PC-3 (cell line): Measurements from ENCODE around the gene HHAT. TPM values are rescaled to one million over a fixed set of nuclear protein-coding genes. Genes with fewer than 3 reads are reported as not detected.

Experiments used
- ATAC-seq: fragments of 200-7000 bp; cut with Tn5 transposase; 2 replicates; pipeline ENCODE4 v1.9.1; 2020; ENCODE audit warnings: mild to moderate bottlenecking, moderate library complexity
- BruUV-seq: library from RNA; stranded (reverse); fragments of 400-500 nt; replicated peaks from 2 replicates; lab custom pipeline; 2021; lab: Mats Ljungman, UMichigan
- CTCF ChIA-PET: fragments of 300-600 bp; sonication (Branson Sonifier 250); formaldehyde crosslinking; loops from one replicate; lab custom pipeline; 2022; ENCODE audit warnings: antibody characterized with exemption; lab: Charles Lee
- POLR2A ChIA-PET: fragments of 300-600 bp; sonication (Branson Sonifier 250); formaldehyde crosslinking; loops from one replicate; lab custom pipeline; 2022; ENCODE audit warnings: antibody characterized with exemption; ENCODE audit not compliant: unreplicated experiment; lab: Charles Lee
- DNase-seq: peaks from one replicate; pipeline ENCODE4 v3.0.0-alpha.2; 2015
- H2AFZ ChIP-seq: fragments of 300-600 bp; sonication (generic); 2 replicates; pipeline ENCODE4 v1.6.0; 2016; ENCODE audit warnings: antibody characterized with exemption, low read length
- H3F3A ChIP-seq: fragments of 300-600 bp; sonication (generic); one replicate; pipeline ENCODE4 v1.6.0; 2017; ENCODE audit warnings: antibody characterized with exemption, low read length, control low read depth, mild to moderate bottlenecking; ENCODE audit not compliant: unreplicated experiment
- H3K27ac ChIP-seq: fragments of 300-600 bp; sonication (generic); 2 replicates; pipeline ENCODE4 v1.5.1; 2016; ENCODE audit warnings: mild to moderate bottlenecking, low read length
- H3K27me3 ChIP-seq: fragments of 300-600 bp; sonication (generic); 2 replicates; pipeline ENCODE4 v1.6.1; 2016; ENCODE audit warnings: low read length, mixed read lengths
- H3K36me3 ChIP-seq: fragments of 300-600 bp; sonication (generic); 2 replicates; pipeline ENCODE4 v1.6.1; 2016; ENCODE audit warnings: low read depth, mixed run types, low read length, mixed read lengths
- H3K4me1 ChIP-seq: fragments of 300-600 bp; sonication (generic); 2 replicates; pipeline ENCODE4 v1.5.1; 2016; ENCODE audit warnings: low read length; ENCODE audit not compliant: insufficient read depth
- H3K4me2 ChIP-seq: fragments of 300-600 bp; sonication (generic); 2 replicates; pipeline ENCODE4 v1.6.0; 2016; ENCODE audit warnings: low read length
- H3K4me3 ChIP-seq: fragments of 300-600 bp; sonication (generic); 2 replicates; pipeline ENCODE4 v1.5.1; 2016; ENCODE audit warnings: mild to moderate bottlenecking, low read length, mixed read lengths
- H3K79me2 ChIP-seq: fragments of 300-600 bp; sonication (generic); 2 replicates; pipeline ENCODE4 v1.6.1; 2017; ENCODE audit warnings: low read length, mixed read lengths
- H3K9ac ChIP-seq: fragments of 300-600 bp; sonication (generic); 2 replicates; pipeline ENCODE4 v1.6.0; 2016; ENCODE audit warnings: mild to moderate bottlenecking, low read length
- H3K9me2 ChIP-seq: fragments of 300-600 bp; sonication (generic); replicated peaks from 2 replicates; pipeline ENCODE4 v1.6.1; 2016; ENCODE audit warnings: mixed run types, low read length, mixed read lengths
- H3K9me3 ChIP-seq: fragments of 300-600 bp; sonication (generic); 2 replicates; pipeline ENCODE4 v1.6.1; 2016; ENCODE audit warnings: low read length, mixed read lengths
- H4K20me1 ChIP-seq: fragments of 300-600 bp; sonication (generic); 2 replicates; pipeline ENCODE4 v1.6.1; 2016; ENCODE audit warnings: low read length, mixed read lengths
- EZH2 ChIP-seq: fragments of 300-600 bp; sonication (generic); IDR thresholded peaks from one replicate; pipeline ENCODE4 v1.6.1; 2017; ENCODE audit warnings: antibody characterized with exemption, mild to moderate bottlenecking, low read length; ENCODE audit not compliant: unreplicated experiment
- EZH2phosphoT487 ChIP-seq: fragments of 300-600 bp; sonication (generic); IDR thresholded peaks from 2 replicates; pipeline ENCODE4 v1.6.1; 2018; ENCODE audit warnings: mild to moderate bottlenecking, antibody characterized with exemption, low read length, borderline replicate concordance
- intact Hi-C: fragments of 100-400 bp; cut with micrococcal nuclease; formaldehyde crosslinking; loops from 2 replicates; pipeline ENCODE4 v1.9.0; 2023
- total RNA-seq: library from RNA; depleted of rRNA; stranded (reverse); fragments of >200 nt; gene quantifications from 2 replicates; pipeline ENCODE4 v1.2.3, GENCODE V29; 2014
- TF ChIP-seq, protein P1 (sequence below): fragments of 300-600 bp; sonication (generic); conservative IDR thresholded peaks from 2 replicates; pipeline ENCODE4 v1.5.1; 2017; ENCODE audit warnings: antibody characterized with exemption, low read depth, mild to moderate bottlenecking, low read length

The HHAT gene
- total RNA-seq, 1 experiment from 2014 or later = 3.4 TPM

- intact Hi-C loops = no loop called here
- ATAC-seq (no peak), DNase-seq (no peak)
- Histone ChIP-seq H2AFZ (no peak overlapping the region), H3K4me2 (no peak overlapping the region), H3K9me3 (no peaks in the 10 kb centered on the region), H3K36me3 (no peaks in the 10 kb centered on the region), H4K20me1 (no peaks in the 10 kb centered on the region), H3K4me3 (no peak overlapping the region), H3K9me2 (no peaks in the 10 kb centered on the region), H3K27me3 (no peaks in the 10 kb centered on the region), H3F3A (no peaks in the 10 kb centered on the region), H3K79me2 (no peaks in the 10 kb centered on the region), H3K9ac (no peak overlapping the region), H3K27ac (no peak overlapping the region), H3K4me1 (no peaks in the 10 kb centered on the region)
- ChIA-PET CTCF (no interaction called here), POLR2A (no interaction called here)
- TF ChIP-seq EZH2 (no peak), EZH2phosphoT487 (no peak)
- TF ChIP-seq, protein P1, sequence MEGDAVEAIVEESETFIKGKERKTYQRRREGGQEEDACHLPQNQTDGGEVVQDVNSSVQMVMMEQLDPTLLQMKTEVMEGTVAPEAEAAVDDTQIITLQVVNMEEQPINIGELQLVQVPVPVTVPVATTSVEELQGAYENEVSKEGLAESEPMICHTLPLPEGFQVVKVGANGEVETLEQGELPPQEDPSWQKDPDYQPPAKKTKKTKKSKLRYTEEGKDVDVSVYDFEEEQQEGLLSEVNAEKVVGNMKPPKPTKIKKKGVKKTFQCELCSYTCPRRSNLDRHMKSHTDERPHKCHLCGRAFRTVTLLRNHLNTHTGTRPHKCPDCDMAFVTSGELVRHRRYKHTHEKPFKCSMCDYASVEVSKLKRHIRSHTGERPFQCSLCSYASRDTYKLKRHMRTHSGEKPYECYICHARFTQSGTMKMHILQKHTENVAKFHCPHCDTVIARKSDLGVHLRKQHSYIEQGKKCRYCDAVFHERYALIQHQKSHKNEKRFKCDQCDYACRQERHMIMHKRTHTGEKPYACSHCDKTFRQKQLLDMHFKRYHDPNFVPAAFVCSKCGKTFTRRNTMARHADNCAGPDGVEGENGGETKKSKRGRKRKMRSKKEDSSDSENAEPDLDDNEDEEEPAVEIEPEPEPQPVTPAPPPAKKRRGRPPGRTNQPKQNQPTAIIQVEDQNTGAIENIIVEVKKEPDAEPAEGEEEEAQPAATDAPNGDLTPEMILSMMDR = no peak
- no TSS peak for BruUV-seq
Measured at GRCh38 chr1:210722410-210723081, 393.8 kb downstream of the HHAT start.

DNA sequence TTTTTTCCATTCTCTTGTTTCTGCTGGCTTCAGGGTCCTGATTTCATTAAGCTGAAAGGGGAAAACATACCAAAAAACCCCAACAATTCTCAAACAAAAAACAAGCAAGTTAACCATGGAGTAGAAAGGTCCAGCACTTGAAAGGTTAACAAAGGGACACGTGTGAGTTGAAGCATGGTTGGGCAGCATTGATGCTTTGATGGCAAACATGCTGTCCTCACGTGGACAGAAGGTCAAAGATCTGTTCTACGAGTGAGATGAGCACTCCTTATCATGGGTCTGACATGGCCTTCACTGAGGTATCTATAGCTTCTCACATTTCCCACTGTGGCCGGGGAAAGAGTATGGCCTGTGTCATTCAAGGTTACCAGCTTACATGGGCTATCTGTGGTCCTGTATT, 394.9 kb downstream of the HHAT start:
- no peaks in the 10 kb centered on the region for H3K79me2 ChIP-seq
- POLR2A ChIA-PET = no interaction called here
- no TSS peak for BruUV-seq
- no peaks in the 10 kb centered on the region for H3K9me3 ChIP-seq
- H3K4me3 ChIP-seq = no peak overlapping the region
- TF ChIP-seq EZH2 (no peak), EZH2phosphoT487 (no peak)
- TF ChIP-seq, protein P1 = no peak
- CTCF ChIA-PET = no interaction called here
- H2AFZ ChIP-seq = no peak overlapping the region
- H3F3A ChIP-seq = no peaks in the 10 kb centered on the region
- H3K9ac ChIP-seq = no peak overlapping the region
- no peaks in the 10 kb centered on the region for H4K20me1 ChIP-seq
- H3K27me3 ChIP-seq = no peaks in the 10 kb centered on the region
- no peaks in the 10 kb centered on the region for H3K4me1 ChIP-seq
- H3K27ac ChIP-seq = no peak overlapping the region
- intact Hi-C loops = no loop called here
- ATAC-seq = no peak
- no peak for DNase-seq
- no peaks in the 10 kb centered on the region for H3K9me2 ChIP-seq
- H3K36me3 ChIP-seq = no peaks in the 10 kb centered on the region
- H3K4me2 ChIP-seq = no peak overlapping the region

GRCh38 chr1:210724768-210725167, 396.1 kb downstream of the HHAT start:
- no peak overlapping the region for H3K4me3 ChIP-seq
- H3K9ac ChIP-seq = no peak overlapping the region
- H3K4me2 ChIP-seq = no peak overlapping the region
- DNase-seq = no peak
- H3F3A ChIP-seq = no peaks in the 10 kb centered on the region
- POLR2A ChIA-PET = no interaction called here
- no peaks in the 10 kb centered on the region for H3K27me3 ChIP-seq
- no peaks in the 10 kb centered on the region for H3K36me3 ChIP-seq
- H3K27ac ChIP-seq = no peak overlapping the region
- no peak for ATAC-seq
- no peaks in the 10 kb centered on the region for H3K9me2 ChIP-seq
- BruUV-seq = no TSS peak
- H3K79me2 ChIP-seq = no peaks in the 10 kb centered on the region
- CTCF ChIA-PET = no interaction called here
- no peaks in the 10 kb centered on the region for H3K9me3 ChIP-seq
- intact Hi-C loops = no loop called here
- H3K4me1 ChIP-seq = no peaks in the 10 kb centered on the region
- H4K20me1 ChIP-seq = no peaks in the 10 kb centered on the region
- TF ChIP-seq EZH2 (no peak), EZH2phosphoT487 (no peak)
- TF ChIP-seq, protein P1 = no peak
- H2AFZ ChIP-seq = no peak overlapping the region
